Activated CD4-positive, alpha-beta T cell treated with anti-CD3 and anti-CD28 coated beads, Interleukin-2, amount 50 U/mL, for 1 hour (primary cell): ENCODE data around the gene MYO5A.
"Not testable (repeated sequence)": the region's sequence is repeated elsewhere in the genome, so short reads cannot be mapped to it uniquely, and the experiment has no call there.

ENCODE experiments used
- DNase-seq: peaks from one replicate; pipeline ENCODE4 v3.0.0-alpha.2; 2020

The MYO5A gene

GRCh38 chr15:52528564-52529340, at the start of gene MYO5A:
Gene MYO5A, minus strand, starts transcription at chr15:52528880. Its CDS starts 74 bp downstream, at chr15:52528806.
- peak; percentile 79 for DNase-seq

GRCh38 chr15:52576692-52577091, 48.0 kb upstream of the MYO5A start:
- no peak for DNase-seq

- not testable (repeated sequence) for DNase-seq
Observed at GRCh38 chr15:52575573-52575972, 46.9 kb upstream of the MYO5A start.

GRCh38 chr15:52575072-52575471, 46.4 kb upstream of the MYO5A start:
- no peak for DNase-seq

GRCh38 chr15:52574623-52575022, 45.9 kb upstream of the MYO5A start:
- DNase-seq, result not testable (repeated sequence)

- peak; percentile 71 for DNase-seq
Observed at GRCh38 chr15:52568601-52569585, 40.2 kb upstream of the MYO5A start, which contains the start of gene ARPP19. Gene ARPP19, minus strand, starts transcription at chr15:52569030. Its CDS starts 138 bp downstream, at chr15:52568892.

GRCh38 chr15:52567871-52568600, 39.4 kb upstream of the MYO5A start:
- peak; percentile 41 for DNase-seq

- DNase-seq, result no peak
Observed at GRCh38 chr15:52566889-52567288, 38.2 kb upstream of the MYO5A start.

GRCh38 chr15:52565417-52566358, 37.0 kb upstream of the MYO5A start:
- not testable (repeated sequence) for DNase-seq

GRCh38 chr15:52563501-52564060, 34.9 kb upstream of the MYO5A start:
- DNase-seq, result no peak

- DNase-seq, result no peak
Observed at GRCh38 chr15:52559575-52559974, 30.9 kb upstream of the MYO5A start.

GRCh38 chr15:52559022-52559421, 30.3 kb upstream of the MYO5A start:
- no peak for DNase-seq

GRCh38 chr15:52558196-52558595, 29.5 kb upstream of the MYO5A start:
- no peak for DNase-seq

- no peak for DNase-seq
Observed at GRCh38 chr15:52557274-52557641, 28.6 kb upstream of the MYO5A start.

GRCh38 chr15:52556524-52557273, 28.0 kb upstream of the MYO5A start:
- no peak for DNase-seq

- no peak for DNase-seq
Observed at GRCh38 chr15:52552303-52552702, 23.6 kb upstream of the MYO5A start.

- no peak for DNase-seq
Observed at GRCh38 chr15:52551762-52552161, 23.1 kb upstream of the MYO5A start.

GRCh38 chr15:52551186-52551585, 22.5 kb upstream of the MYO5A start:
- not testable (repeated sequence) for DNase-seq

- no peak for DNase-seq
Observed at GRCh38 chr15:52546031-52546751, 17.5 kb upstream of the MYO5A start.
